H1 (cell line): Measurements from ENCODE around the gene ALPL. TPM values are rescaled to one million over a fixed set of nuclear protein-coding genes. Genes with fewer than 3 reads are reported as not detected.

ENCODE experiments used
- BACH1 ChIP-seq: IDR thresholded peaks from 2 replicates; pipeline ENCODE4 v1.6.1; 2012; ENCODE audit warnings: low read length, improper control_type of control experiment
- EZH2 ChIP-seq: fragments of 200-600 bp; sonication (generic); IDR thresholded peaks from 2 replicates; pipeline ENCODE4 v1.7.1; 2012; ENCODE audit warnings: low read depth, mild to moderate bottlenecking, moderate library complexity, low read length, inconsistent platforms; ENCODE audit not compliant: severe bottlenecking
- GABPA ChIP-seq: IDR thresholded peaks from 2 replicates; pipeline ENCODE4 v1.6.1; 2011; ENCODE audit warnings: mild to moderate bottlenecking, low read length, moderate library complexity, borderline replicate concordance; ENCODE audit not compliant: insufficient read depth
- HDAC2 ChIP-seq, 2 experiments: fragments of 300-600 bp in 1 of 2; sonication (generic) in 1 of 2; IDR thresholded peaks; 2 replicates each; pipeline ENCODE4 v1.6.1; 2011 to 2012; ENCODE audit warnings: low read depth in 2 of 2, low read length in 2 of 2, mild to moderate bottlenecking in 2 of 2, moderate library complexity in 2 of 2, borderline replicate concordance in 1 of 2, inconsistent platforms in 1 of 2
- JUN ChIP-seq: IDR thresholded peaks from 2 replicates; pipeline ENCODE4 v1.6.1; 2011; ENCODE audit warnings: low read depth, mild to moderate bottlenecking, improper control_type of control experiment, low read length
- KDM1A ChIP-seq: fragments of 200-600, 300-600 bp; sonication (generic); IDR thresholded peaks from 2 replicates; pipeline ENCODE4 v1.7.1; 2016; ENCODE audit warnings: mild to moderate bottlenecking, low read length, borderline replicate concordance
- KDM5A ChIP-seq: fragments of 200-600 bp; IDR thresholded peaks from 2 replicates; pipeline ENCODE4 v1.7.1; 2012; ENCODE audit warnings: mild to moderate bottlenecking, low read length, inconsistent platforms, mixed read lengths
- MAFK ChIP-seq: IDR thresholded peaks from 2 replicates; pipeline ENCODE4 v1.6.1; 2012; ENCODE audit warnings: low read depth, mild to moderate bottlenecking, improper control_type of control experiment, low read length
- MAX ChIP-seq: IDR thresholded peaks from 2 replicates; pipeline ENCODE4 v1.6.1; 2012; ENCODE audit warnings: inconsistent platforms
- RAD21 ChIP-seq, 2 experiments: IDR thresholded peaks in 1 of 2; conservative IDR thresholded peaks in 1 of 2; 2 replicates each; pipeline ENCODE4 v1.6.1; 2011; ENCODE audit warnings: low read depth in 2 of 2, low read length in 2 of 2, improper control_type of control experiment in 1 of 2, inconsistent platforms in 1 of 2, mild to moderate bottlenecking in 1 of 2, moderate library complexity in 1 of 2
- RBBP5 ChIP-seq: IDR thresholded peaks from 2 replicates; pipeline ENCODE4 v1.7.1; 2012; ENCODE audit warnings: low read depth, mild to moderate bottlenecking, inconsistent platforms, low read length, moderate library complexity, borderline replicate concordance
- SIN3A ChIP-seq, 2 experiments: IDR thresholded peaks in 1 of 2; conservative IDR thresholded peaks in 1 of 2; 2 replicates each; pipeline ENCODE4 v1.6.1; 2011 to 2012; ENCODE audit warnings: low read length in 2 of 2, improper control_type of control experiment in 1 of 2, low read depth in 1 of 2, mild to moderate bottlenecking in 1 of 2
- SP1 ChIP-seq: IDR thresholded peaks from 2 replicates; pipeline ENCODE4 v1.6.1; 2011; ENCODE audit warnings: low read depth, low read length
- TEAD4 ChIP-seq: IDR thresholded peaks from 2 replicates; pipeline ENCODE4 v1.6.1; 2012; ENCODE audit warnings: low read depth, low read length, inconsistent platforms, mixed read lengths
- polyA plus RNA-seq, 7 experiments: library from polyadenylated mRNA; depleted of rRNA in 3 of 7; stranded (reverse) in 5 of 7; unstranded in 2 of 7; fragments of >200 nt in 5 of 7; fragments of 200-250 nt in 2 of 7; gene quantifications; 1 replicate in 5 of 7; 2 replicates in 1 of 7; 4 replicates in 1 of 7; pipeline versions ENCODE4 v1.2.1 to v1.2.3, GENCODE V29; 2011 to 2013; ENCODE audit warnings: missing spikeins in 2 of 7, mixed read lengths in 2 of 7
- total RNA-seq: library from RNA; stranded (reverse); fragmentation: NEBNext Ultra II Directional; extraction: Animal tissue kit (Norgen Biotek cat#: 25700); gene quantifications from 2 replicates; pipeline ENCODE4 v1.2.1, GENCODE V29; 2021
- TF ChIP-seq, protein P1 (sequence below): IDR thresholded peaks from 2 replicates; pipeline ENCODE4 v1.6.1; 2012; ENCODE audit warnings: inconsistent platforms
- TF ChIP-seq, protein P2 (sequence below): IDR thresholded peaks from 2 replicates; pipeline ENCODE4 v1.6.1; 2011; ENCODE audit warnings: low read length, improper control_type of control experiment
- TF ChIP-seq, protein P3 (sequence below): IDR thresholded peaks from 2 replicates; pipeline ENCODE4 v1.6.1; 2011; ENCODE audit warnings: low read depth, mild to moderate bottlenecking, low read length; ENCODE audit not compliant: insufficient read depth

Gene ALPL
- total and polyA plus RNA-seq, 2 of the 8 experiments (the other 6 are each of a cell fraction or from before 2014, with no cell fraction given): 175 to 362 TPM

DNA sequence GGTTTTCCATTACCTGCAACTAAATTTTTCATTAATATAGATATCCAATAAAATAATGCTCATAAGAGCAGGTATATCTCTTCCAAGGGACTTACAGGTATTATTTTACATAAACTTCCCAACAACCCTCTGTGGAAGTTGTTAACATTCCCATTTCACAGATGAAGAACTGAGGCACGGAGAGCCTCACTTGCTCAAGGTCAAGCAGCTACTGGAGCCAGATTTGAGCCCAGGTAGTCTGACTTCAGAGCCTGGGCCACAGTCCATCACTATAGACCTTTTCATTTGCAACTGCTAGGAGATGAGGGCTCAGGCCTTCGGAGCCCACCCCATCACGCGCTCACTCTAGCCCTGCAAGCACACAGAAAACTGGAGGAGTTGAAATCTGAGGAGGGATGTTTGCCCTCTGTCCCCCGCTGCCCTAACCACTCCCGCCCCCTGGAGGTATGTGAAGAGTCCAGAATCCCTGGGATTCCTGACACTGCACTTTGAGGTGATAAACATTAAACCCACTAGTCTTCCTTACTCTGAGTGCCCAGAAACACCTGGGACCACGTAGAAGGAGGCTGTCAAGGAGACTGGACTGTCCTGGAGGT is 11.7 kb upstream of the ALPL start (continued):
- no peak for TF ChIP-seq KDM5A
- TF ChIP-seq GABPA: no peak
- peak; percentile 40; the same call in 1 of the 2 replicates for TF ChIP-seq MAFK
- no peak for TF ChIP-seq SIN3A (conservative IDR thresholded peaks at IDR 0.05 in 1 of 2, IDR thresholded peaks at IDR 0.05 in 1 of 2; ENCODE audit: low read depth in 1 of 2, low read length in 2 of 2)
- TF ChIP-seq, protein P1, sequence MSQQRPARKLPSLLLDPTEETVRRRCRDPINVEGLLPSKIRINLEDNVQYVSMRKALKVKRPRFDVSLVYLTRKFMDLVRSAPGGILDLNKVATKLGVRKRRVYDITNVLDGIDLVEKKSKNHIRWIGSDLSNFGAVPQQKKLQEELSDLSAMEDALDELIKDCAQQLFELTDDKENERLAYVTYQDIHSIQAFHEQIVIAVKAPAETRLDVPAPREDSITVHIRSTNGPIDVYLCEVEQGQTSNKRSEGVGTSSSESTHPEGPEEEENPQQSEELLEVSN: no peak
- TF ChIP-seq, protein P2, sequence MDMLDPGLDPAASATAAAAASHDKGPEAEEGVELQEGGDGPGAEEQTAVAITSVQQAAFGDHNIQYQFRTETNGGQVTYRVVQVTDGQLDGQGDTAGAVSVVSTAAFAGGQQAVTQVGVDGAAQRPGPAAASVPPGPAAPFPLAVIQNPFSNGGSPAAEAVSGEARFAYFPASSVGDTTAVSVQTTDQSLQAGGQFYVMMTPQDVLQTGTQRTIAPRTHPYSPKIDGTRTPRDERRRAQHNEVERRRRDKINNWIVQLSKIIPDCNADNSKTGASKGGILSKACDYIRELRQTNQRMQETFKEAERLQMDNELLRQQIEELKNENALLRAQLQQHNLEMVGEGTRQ: no peak
- 0 out of 4 replicates have a peak, but pooled peaks of 1 of the 2 experiments have one; percentile 30 for TF ChIP-seq HDAC2 (IDR thresholded peaks at IDR 0.05; ENCODE audit: borderline replicate concordance in 1 of 2, low read depth in 2 of 2, low read length in 2 of 2)
- no peak for TF ChIP-seq SP1
- TF ChIP-seq RBBP5: no peak
- peak; percentile 65 for TF ChIP-seq BACH1
- TF ChIP-seq KDM1A: peak; percentile 68; the same call in 1 of the 2 replicates
- TF ChIP-seq MAX: no peak
- TF ChIP-seq JUN: no peak
- TF ChIP-seq, protein P3, sequence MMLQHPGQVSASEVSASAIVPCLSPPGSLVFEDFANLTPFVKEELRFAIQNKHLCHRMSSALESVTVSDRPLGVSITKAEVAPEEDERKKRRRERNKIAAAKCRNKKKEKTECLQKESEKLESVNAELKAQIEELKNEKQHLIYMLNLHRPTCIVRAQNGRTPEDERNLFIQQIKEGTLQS: no peak
- TF ChIP-seq EZH2: no peak
- peak; percentile 78 for TF ChIP-seq TEAD4
- peak; percentile 55 to 65 for TF ChIP-seq RAD21 (IDR thresholded peaks at IDR 0.05 in 1 of 2, conservative IDR thresholded peaks at IDR 0.05 in 1 of 2; ENCODE audit: low read depth in 2 of 2, low read length in 2 of 2)
